NOMO-1 treated with DMSO at 0.1 percent for 48 hours (cell line): ENCODE results near the gene ENGASE.

Experiments used
- DNase-seq: peaks from one replicate; lab custom pipeline; 2025; ENCODE audit not compliant: unreplicated experiment; lab: John Stamatoyannopoulos, UW

ENGASE gene

DNA sequence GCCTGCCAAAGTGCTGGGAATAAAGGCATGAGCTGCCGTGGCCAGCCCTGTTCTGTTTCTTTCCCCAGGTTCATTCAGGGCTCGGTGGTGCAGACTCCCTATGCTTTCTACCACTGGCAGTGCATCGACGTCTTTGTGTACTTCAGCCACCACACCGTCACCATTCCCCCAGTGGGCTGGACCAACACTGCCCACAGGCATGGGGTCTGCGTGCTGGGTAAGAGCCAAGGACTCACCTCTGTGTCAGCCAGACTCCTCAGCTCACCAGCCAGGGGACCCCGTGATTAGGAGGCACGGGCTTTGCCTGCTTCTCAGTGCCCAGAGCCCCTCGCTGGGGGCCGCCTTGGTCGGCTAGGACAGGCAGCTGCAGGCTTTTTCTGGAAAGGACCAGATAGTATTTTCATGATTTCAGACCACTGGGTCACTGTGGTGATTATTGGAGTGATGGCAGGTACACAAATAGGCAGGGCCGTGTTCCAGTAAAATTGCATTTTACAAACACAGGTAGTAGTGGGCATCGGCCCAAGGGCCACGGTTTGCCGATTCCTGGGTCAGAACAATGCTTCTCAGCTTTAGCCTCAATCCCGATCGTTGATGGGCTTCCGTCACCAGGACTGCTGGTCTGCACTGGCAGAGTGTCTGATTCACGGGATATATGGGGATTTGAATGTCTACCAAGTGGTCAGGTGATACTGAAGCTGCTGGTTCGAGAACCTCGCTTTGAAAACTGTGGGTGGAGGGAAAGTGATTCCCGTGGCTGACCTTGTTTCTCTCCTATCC is 5.0 kb downstream of the ENGASE start:
- no peak for DNase-seq

DNA sequence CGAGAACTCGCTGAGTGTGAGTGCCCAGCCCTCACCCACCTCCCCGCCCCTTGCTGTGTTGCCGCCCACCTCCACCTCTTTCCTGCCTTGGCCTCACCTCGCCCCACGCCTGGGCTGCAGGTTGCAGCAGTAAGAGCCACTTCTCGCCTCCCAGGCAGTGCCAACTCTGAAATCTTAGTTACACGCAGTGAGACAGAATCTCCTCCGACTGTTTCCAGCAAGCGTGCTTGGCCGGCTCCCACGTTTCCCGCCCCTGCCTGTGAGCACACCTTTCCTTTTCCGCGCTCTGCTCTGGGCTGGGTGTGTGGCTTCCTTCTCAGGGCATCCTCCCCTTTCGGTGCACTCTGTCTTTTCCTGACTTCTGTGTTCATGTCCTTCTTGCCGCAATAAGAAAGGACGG is 5.7 kb downstream of the ENGASE start:
- DNase-seq: no peak

DNA sequence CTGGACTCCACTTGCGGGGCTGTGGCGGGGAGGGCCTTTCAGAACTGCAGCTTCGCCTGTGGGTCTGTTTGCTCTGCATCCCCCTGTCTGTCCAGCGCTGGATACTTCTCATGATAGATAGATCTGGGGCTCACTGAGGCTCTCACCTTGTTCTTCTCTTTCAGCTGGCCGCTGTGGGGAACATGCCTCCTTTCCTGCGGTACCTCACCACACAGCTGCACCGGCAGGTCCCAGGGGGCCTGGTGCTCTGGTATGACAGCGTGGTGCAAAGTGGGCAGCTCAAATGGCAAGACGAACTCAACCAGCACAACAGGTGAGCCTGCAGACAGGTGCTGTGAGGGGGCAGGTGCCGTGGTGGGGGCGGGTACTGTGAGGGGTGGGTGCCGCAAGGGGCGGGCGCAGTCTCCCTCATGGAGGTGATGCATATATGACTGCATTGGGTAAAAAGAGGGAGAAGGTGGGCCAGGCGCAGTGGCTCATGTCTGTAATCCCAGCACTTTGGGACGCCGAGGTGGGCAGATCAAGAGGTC is 6.2 kb downstream of the ENGASE start:
- no peak for DNase-seq

DNA sequence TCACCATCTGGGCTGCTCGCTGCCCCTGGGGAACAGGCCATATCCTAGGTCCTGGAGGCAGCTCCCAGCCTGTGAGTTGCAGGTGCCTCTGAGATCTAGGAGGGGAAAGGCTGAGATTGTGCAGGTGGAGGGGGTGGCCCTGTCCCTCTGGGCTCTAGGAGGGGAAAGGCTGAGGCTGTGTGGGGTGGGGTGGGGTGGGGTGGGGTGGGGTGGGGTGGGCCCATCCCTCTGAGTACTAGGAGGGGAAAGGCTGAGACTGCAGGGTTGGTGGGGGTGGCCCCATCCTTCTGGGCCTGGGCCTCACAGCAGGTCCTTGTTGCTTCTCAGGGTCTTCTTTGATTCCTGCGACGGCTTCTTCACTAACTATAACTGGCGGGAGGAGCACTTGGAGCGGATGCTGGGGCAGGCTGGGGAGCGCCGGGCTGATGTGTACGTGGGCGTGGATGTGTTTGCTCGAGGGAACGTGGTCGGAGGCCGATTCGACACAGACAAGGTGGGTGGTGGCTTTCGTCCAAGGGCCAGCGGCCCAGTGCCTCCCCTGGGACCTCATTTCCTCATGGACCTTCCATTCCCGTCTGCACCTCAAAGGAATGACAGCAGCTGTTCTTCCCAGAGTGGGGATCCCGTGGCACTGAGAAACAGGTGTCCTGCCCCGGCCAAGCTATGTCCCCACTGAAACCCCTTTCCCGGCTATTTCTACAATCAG is 7.1 kb downstream of the ENGASE start:
- DNase-seq: no peak

DNA sequence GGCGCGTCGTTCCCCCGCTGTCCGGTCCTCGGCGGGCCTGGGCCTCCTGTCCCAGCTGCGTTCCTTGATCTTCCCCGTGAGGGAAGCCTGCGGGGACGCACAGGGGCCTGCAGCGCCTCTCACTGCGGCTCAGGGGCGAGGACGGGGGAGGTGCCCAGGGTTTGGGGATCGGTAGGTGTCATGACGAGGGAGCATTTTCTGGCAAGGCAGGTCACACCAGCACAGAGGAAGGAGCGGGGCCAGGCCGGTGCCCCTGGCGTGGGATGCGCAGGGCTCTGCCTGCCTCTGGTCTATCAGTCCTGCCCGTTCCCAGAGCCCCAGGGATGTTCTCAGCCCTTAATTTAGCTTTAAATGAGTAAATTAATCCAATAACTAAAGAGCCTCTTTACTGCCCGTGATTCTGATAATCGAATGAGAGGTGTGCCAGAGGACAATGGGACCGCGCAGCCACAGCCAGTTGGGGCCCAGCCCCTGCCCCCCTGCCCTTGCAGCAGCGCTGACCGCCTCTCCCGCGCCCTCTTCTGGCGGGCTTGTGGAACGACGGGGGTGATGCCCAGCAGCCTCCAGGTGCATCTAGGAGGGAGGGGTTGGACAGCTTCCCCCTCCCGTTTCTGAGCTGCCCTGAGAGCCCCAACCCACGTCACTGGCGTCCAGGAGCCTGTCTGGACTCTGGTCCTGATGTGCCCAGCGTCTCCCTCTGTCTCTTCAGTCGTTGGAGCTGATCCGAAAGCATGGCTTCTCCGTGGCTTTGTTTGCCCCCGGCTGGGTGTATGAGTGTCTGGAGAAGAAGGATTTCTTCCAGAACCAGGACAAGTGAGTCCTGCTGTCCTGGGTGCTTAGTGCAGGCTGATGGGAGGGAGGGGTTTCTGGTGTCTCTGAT is 7.9 kb downstream of the ENGASE start:
- peak; percentile 21 for DNase-seq

DNA sequence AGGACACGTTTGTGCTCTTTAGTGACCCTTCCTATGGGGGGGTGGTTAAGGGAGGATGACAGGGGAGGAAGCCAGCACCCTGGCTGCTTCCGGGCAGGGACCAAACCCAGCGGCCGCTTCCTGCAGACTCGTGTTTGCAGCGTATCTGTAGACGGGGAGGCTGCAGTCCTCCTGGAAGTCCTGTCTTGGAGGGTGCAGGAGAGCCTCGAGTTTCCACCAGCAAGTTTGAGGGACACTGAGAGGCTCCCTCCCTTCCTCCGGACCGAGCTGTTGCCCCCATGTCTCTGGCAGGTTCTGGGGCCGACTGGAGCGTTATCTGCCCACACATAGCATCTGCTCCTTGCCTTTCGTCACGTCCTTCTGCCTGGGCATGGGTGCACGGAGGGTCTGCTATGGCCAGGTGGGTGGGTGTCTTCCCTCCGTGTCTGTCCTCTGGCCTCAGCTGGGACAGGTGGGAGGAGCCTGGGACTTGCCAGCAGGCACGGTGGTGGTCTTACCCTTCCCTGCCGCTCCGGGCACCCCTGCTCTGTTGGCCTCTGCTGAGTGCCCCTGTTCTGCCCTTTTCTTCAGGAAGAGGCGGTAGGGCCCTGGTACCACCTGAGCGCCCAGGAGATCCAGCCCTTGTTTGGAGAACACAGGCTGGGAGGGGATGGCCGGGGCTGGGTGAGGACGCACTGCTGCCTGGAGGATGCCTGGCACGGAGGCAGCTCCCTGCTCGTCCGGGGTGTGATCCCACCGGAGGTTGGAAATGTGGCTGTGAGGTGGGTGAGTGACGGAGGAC is 8.8 kb downstream of the ENGASE start:
- DNase-seq: no peak

DNA sequence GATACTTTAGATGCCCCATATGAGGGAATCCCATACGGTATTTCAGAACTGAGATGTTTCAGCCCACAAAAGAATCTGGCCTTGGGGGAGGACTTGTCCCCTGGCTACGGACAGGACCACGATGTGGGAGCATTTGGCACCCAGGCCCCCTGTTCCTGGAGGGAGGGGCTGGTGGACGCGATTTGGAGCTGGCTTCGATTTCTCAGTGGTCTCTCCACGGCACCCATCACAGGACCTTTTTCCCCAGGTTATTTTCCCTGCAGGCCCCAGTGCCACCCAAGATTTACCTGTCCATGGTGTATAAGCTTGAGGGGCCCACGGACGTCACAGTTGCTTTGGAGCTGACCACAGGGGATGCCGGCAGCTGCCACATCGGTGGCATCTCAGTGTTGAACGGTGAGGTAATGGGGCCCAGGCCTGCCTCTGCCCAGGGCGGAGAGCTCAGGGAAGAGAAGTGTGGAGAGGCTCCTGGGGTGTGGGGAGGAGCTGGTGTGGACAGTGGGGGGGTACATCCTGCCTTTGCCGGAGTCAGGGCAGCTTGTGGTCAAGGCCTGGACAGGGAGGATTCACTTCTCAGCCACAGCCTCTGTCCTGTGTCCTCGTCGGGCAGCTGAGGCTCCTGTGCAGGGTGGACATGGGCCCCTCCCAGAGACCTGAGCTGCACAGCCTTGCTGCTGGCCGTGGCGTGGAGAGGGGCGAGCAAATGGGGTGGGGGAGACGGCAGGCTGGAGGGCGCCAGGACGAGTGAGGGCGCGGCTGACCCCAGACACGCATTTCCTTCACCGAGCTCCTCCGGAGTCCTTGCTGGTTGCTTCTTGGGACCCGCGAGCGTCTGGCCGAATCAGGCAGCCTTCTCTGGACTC is 9.9 kb downstream of the ENGASE start:
- no peak for DNase-seq

DNA sequence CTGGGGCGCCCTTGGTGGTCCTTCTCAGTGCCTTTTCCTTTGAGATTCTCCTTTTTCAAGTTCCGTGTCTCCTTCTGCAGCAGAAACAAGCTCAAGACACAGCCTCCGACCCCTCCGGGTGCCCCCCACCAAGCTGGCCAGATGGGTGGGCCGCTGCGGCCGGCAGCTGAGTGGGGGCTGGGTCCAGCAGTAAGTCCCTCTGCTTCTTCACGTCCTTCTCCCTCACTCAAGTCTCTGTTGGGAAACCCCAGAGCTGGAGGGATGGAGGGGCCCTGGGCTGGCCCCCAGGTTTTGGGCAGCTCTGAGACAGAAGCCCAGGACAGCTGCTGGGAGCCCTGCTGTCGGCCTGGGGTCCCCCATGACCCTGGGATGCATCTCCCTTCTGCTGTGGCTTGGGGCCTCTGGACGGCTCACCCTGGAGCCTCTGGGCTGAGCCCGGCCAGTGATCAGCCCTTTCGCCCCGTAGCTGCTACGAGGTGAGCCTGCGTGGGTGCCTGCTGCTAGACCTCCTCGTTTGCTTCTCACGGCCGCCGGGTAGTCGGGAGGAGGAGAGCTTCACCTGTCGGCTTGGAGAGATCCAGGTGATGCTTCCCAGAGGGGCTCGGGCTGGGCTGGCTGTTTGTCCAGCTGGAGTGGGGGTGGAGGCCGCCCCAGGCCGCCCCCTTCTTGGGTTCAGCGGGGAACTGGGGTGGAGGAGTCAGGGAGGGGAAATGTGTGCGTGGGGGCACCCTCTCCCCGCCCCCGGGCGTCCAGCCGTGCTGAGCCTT is 10.7 kb downstream of the ENGASE start:
- DNase-seq: no peak

DNA sequence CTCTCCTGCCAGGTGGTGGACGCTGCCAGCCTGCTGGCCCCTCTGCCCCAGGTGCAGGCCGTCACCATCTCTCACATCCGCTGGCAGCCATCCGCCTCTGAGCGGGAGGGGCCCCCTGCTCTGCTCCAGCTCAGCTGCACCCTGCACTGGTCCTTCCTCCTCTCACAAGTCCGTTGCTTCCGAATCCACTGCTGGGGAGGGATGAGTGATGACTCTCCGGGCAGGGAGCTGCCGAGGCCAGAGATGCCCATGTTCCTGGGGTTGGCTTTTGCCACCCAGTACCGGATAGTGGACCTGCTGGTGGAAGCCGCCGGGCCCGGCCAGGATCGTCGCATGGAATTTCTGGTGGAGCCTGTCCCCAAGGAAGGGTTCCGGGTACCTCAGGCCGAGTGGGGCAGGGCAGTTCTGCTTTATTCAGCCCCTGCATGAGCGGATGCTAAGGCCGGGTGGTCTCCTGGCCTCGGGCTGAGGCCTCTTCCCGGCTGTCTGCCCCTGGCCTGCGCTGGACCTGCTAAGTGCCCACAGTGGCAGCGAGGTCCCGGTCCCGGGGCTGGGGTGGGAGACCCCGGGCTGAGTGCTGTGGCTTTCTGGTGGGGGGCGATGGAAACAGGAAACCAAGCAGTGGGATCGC is 11.4 kb downstream of the ENGASE start:
- DNase-seq: no peak

DNA sequence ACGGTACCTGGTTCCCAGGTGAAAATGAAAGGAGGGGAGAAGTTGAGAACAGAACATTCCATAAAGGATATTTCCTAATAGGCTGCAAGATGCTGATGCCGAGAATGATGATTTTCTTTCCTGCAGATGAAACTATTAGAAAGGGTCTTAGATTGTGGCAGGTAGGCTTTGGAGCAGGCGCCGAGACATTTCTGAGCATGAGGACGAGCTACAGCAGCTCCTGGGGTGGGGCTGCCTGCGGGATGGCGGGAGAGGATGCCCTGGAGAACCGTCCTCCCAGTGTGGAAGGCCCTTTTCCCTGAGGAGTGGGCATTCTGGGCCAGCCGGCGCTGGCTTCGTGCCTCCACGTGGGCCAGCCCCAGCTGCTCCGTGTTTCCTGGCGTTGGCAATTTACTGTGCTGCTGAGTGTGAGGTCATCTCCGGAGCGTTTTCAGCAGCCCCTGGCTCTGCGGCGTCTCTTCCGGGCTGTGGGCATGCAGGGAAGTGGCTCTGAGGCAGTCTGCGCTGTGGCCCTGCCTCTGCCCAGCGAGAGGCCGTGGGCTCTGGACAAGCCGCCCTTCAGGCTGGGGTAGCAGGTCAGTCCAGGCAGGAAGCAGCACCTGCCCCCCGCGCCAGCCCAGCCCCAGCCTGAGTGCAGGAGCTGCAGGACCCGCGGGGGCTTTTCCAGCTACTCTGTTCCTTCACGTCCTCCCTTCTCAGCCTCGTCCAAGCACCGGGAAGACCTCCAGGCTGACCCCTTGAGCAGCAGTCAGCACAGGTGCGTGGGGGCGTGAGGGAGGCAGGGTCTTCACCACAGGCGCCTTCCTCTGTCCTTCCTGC is 12.2 kb downstream of the ENGASE start:
- DNase-seq: no peak

DNA sequence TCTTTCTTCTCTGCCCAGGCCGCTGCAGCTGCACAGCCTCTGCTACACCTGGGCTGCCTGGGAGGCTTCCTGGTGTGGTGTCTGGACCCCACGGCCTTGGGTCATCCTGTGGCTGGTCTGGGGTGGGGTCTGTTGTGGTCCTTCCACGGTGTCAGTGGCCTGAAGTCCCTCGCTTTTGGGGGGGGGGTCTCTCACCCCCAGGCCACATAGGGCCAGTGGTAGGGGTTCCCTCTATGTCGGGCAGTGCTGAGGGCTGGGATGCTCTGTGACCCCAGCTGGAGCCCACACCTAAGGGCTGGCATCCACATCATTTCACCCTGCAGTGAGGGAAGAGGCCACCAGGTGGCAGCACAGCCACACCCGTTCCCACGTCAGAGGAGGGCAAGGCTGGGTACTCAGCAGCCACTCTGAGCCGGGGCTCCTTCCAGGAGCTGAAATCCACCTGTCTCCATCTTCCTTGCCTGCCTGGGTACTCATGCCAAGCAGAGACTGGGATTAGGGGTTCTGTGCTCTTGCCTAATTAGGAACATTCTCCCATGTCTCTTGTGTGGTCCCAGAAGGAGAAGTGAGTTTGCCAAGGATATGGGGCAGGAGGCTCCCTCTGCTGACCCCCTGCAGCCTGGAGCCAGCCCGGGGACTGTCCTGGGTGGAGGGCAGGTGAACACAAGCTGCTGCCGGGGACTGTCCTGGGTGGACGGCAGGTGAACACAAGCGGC is 13.0 kb downstream of the ENGASE start:
- peak; percentile 35 for DNase-seq

DNA sequence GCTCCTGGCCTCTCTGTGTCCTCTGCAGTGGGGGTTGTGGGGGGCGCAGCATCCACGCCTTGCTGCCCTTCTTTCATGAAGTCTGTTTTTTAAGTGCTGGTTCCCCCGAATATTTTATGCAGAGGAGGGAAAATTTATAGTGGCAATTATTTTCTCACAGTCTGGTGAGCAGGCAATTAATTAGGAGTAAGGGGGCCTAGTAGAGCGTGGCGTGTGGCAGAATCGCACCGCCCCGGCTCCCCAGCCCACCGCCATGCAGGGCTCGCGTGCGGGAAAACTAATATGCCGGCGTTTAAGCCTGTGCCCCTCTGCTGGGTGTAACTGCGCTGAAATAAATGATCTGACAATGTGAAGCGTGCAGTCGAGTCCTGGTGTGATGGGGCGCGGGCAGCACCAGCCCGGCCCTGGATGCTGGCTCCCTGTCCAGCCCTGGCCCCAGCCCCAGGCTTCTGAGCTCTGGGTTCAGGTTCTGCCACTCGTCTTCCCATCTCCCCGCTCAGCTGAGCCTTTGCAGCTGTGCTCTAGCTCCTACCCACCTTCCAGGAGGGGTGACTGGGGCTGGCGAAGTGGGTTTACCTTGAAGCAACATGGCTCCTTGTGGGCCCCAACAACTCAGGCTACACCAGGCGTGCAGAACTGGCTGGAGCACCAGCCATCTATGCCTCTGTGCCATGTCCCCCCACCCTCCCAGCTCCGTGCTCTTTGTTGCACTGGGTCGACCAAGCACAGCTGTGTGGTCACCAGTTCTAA is 13.8 kb downstream of the ENGASE start:
- DNase-seq: no peak

DNA sequence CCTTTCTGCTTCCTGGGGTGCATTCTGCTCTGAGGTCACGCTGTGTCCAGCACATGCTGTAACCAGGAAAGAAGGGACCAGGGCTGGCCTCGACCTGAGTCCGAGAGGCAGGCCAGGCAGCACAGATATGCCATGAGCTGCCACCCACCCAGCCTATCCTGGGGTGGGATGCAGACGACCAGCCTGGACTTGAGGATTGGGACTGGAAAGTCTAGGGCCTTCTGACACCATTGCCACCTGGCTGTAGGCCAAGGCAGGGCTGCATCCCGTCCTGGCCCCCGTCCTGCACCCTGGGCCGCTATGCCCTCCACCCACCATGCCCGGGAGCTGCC is 14.3 kb downstream of the ENGASE start:
- DNase-seq: no peak

DNA sequence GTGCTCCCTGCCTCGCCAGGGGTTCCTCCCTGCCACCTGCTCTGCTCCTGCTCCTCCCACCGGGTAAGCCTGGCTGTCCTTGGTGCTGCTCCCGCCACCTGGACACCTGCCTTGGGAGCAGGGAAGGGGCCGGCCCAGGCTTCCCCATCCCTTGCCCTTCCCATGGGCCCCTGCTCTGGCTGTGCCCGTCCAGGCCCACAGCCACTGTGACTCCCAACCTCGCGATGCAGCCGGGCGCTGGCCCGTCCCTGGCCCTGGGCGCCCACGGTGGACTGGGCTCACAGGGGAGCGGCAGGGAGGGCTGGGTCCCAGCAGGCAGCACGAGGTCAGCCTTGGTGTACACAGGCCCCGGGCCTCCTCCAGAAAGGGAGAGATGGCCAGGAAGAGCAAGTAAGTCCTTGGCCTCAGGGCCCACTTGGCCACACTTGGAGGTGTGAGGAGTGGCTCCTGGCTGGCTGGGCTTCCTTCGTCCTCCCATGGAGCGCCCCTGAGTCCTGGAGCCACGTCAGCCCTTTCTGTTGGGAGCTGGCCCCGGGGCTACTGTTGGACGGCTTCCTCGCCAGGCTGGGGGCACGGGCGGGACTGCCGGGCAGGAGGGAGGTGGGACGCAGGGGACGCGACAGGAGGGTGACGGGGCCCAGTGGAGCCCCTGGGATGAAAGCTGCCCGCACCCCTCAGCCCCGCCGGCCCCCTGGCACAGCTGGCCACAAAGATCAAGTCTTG is 15.3 kb downstream of the ENGASE start:
- DNase-seq: no peak

DNA sequence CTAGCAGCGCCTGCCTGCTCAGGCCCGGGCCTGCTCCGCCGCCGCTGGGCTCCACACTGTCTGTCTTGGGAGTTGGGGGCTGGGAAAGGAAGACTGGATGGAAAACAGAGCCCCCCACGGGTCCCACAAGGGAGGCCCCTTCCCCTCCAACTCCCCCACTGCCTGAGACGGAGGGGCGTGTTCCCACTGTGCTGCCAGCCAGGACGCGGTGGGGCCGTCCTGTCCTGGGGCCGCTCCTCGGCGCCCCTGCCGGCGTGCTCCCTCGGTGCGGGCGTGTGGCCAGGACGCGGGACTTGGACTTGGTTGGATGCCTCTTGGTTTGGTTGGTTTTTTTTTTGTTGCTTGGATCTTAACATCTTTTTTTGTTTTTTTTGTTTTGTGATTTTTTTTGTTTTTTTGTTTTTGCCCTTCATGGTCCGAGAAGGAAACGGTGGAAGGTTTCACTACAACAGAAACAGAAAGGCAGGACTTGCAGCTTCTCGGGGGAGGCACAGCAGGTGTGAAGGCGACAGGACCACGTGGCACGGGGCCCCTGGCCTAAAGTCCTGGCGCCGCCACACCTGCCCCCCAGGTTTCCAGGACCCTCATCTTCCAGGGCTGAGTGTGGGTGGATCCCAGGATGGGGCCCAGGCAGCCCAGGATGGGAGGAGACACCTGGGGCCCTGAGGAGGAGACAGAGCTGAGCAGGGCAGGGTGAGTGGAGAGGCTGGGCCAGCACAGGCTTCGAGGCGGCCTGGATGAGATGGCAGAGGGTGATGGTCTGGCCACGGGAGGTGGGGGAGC is 16.0 kb downstream of the ENGASE start:
- no peak for DNase-seq
